GM12891 (cell line): Measurements from ENCODE around the gene PRDM16.

Source experiments
- DNase-seq: peaks from one replicate; pipeline ENCODE4 v3.0.0; 2011; ENCODE audit warnings: low spot score; ENCODE audit not compliant: insufficient read length
- FAIRE-seq: peaks from 2 replicates; lab custom pipeline; 2011; peaks lifted over from hg19 to GRCh38; lab: Jason Lieb, UNC
- PAX5 ChIP-seq: IDR thresholded peaks from 2 replicates; pipeline ENCODE4 v1.6.1; 2011; ENCODE audit warnings: low read length, moderate library complexity, mild to moderate bottlenecking; ENCODE audit not compliant: insufficient read depth, severe bottlenecking
- POLR2A ChIP-seq: IDR thresholded peaks from 2 replicates; pipeline ENCODE4 v1.6.1; 2011; ENCODE audit warnings: low read depth, low read length, control low read depth
- POLR2AphosphoS5 ChIP-seq: IDR thresholded peaks from 2 replicates; pipeline ENCODE4 v1.6.1; 2011; ENCODE audit warnings: low read depth, low read length, control low read depth
- POU2F2 ChIP-seq: IDR thresholded peaks from 2 replicates; pipeline ENCODE4 v1.6.1; 2011; ENCODE audit warnings: low read depth, mild to moderate bottlenecking, control low read depth, low read length, moderate library complexity
- SPI1 ChIP-seq: IDR thresholded peaks from 2 replicates; pipeline ENCODE4 v1.6.1; 2011; ENCODE audit warnings: low read depth, low read length, control low read depth
- TAF1 ChIP-seq: IDR thresholded peaks from 2 replicates; pipeline ENCODE4 v1.6.1; 2011; ENCODE audit warnings: low read depth, low read length, control low read depth

Gene PRDM16

DNA sequence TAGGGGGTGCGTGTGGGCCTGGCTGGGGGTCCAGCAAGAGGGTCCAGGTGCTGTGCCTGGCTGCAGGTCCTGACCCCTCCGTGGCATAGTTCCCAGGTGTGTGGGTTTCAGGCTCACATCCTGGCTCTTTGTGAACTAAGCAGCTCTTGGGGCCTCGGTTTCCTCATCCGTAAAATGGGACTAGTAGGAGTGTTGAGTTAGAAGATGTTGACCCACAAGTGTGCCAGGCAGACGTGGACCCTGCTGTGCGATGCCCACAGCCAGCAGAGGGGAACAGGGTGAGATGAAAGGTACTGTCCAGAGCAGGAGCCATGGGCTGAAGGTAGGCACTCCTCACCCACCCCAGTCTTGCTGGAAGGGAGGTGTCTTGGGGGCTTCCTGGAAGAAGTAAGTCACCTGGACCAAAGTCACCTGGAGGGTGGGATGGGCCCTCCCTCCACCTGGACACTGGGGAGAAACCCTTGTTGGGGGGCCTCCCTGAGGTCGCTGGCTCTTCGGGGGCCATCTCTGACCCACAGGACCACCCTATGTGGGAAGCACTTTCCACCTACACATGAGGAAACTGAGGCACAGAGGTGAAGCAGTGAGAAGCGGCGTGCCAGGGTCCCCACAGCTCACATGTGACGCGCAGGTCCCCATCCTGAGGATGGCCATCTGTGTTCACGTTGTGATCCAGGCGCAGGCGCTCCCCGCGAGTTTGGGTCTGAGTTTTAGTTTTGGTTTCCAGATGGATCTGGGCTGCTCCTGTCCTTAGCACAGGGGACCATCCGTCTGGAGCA is 386.9 kb downstream of the PRDM16 start:
- no peak for FAIRE-seq
- no peak for DNase-seq
- TF ChIP-seq TAF1, result no peak
- TF ChIP-seq PAX5, result no peak
- no peak for TF ChIP-seq POLR2AphosphoS5
- TF ChIP-seq POLR2A, result no peak
- TF ChIP-seq POU2F2, result no peak
- no peak for TF ChIP-seq SPI1

DNA sequence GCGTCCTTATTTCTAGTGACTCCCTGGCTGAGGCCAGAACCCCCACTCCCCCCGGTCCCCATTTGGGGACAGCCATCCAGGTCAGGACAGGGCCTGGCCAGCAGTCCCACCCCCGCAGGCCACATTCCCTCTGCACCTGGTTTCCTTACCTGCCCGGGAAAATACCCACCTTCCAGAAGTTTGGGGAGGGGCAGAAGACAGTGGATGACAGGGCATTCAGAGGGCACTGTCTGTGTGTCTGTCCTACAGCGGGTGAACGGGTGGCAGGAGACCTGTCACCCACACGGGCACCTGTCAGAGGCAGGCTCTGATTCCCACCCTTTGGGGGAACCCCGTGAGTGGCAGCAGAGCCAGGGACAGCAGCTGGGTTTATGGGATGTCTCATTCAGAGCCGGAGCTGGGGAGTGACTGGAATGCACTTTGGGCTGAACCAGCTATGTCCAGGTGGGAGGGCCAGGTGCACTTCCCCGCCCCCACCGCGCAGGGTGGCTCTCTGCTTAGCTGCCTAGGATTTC is 387.5 kb downstream of the PRDM16 start:
- DNase-seq (no peak), FAIRE-seq (no peak)
- TF ChIP-seq SPI1, result no peak
- TF ChIP-seq TAF1, result no peak
- no peak for TF ChIP-seq POLR2A
- TF ChIP-seq POU2F2, result no peak
- TF ChIP-seq POLR2AphosphoS5, result no peak
- no peak for TF ChIP-seq PAX5

DNA sequence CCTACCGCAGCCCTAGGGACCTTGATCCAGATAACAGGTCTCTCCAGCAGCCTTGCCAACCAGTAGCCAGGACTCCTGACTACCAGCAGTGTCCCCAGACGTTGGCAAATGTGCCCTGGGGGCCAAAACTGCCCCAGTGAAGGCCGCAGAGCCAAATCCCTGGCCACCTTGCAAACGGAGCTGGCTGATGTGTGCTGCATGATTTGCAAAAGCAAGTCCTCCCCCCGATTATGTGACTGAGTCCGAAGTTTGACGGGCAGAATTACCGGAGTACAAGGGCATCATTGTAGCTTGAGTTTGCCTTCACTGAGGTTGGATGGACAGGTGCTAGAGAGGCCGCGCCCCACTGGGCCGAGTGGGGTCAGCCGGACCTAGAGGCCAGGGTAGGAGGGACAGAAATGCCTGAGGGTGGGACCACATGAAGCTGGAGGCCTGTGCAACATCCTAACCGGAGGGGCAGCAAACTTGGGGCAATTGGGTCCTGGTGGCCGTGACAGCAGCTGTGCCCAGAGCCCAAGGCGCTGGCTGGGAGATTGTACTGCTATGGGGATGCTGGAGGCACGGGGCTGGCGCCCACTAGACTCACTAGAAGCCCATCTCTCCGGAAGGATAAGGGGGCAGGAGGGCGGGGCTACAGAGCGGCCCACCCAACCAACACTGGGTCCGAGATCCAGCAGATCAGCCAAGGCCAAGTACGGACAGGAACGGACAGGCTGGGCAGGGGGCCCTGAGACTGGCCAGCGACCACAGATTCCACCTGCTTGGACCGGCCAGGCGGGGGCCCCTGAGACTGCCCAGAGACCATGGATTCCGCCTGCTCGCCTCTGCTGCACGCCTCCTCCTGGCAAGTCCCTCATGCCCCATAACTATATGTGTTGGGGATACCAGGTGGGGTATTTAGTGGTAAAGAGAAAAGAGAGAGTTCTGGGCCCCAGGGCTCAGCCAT is 388.2 kb downstream of the PRDM16 start:
- FAIRE-seq (no peak), DNase-seq (no peak)

DNA sequence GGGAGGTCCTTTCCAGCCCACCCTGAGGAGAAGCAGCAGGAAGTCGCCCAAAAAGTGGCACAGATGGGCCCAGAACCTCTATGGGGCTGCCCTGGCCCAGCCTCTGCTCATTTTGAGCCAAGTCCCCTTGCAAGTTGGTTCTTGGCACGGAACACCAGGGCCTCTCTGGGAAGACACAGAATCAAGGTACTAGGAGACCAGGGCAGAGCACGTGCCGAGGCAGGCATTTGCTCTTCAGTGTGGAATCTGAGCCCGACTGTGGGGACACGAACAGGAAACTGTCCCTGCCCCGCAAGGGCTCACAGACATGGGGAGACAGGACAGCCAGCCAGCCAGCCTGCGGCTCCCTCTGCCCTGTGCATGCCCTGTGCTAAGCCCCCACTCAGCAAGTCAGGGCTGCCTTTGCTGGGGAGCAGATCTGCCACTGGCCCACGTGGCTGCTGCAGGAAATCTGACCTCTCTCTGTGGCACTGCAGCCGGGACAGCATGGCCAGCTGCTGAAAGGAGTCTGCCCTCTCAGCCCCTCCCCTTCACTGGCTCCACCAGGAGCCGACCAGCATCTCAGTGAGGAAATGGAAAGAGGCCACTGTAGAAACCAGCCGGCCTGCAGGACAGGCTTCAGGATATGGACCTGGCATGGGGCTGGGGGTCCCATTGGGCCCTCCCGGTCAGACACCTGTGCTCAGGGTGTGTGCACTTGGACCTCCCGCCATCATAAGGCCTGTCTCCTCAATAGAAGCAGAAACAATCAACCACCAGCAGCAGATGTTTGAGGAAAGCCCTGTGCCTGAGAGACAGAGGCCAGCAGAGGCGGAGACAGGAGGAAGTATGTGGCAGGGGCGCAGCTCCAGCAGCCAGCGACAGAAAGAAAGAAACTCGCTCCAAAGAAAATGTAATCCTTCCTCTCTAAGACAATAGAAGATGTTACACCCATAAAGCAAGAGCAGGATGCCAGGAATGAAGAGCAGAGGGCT is 389.2 kb downstream of the PRDM16 start:
- TF ChIP-seq POLR2AphosphoS5 (no peak), POU2F2 (no peak), POLR2A (no peak), SPI1 (no peak), PAX5 (no peak), TAF1 (no peak)
- no peak for DNase-seq
- no peak for FAIRE-seq

More for the DNA sequence above, 388.2 kb downstream of the PRDM16 start:
- TF ChIP-seq POLR2A (no peak), SPI1 (no peak), POLR2AphosphoS5 (no peak), POU2F2 (no peak), PAX5 (no peak)

DNA sequence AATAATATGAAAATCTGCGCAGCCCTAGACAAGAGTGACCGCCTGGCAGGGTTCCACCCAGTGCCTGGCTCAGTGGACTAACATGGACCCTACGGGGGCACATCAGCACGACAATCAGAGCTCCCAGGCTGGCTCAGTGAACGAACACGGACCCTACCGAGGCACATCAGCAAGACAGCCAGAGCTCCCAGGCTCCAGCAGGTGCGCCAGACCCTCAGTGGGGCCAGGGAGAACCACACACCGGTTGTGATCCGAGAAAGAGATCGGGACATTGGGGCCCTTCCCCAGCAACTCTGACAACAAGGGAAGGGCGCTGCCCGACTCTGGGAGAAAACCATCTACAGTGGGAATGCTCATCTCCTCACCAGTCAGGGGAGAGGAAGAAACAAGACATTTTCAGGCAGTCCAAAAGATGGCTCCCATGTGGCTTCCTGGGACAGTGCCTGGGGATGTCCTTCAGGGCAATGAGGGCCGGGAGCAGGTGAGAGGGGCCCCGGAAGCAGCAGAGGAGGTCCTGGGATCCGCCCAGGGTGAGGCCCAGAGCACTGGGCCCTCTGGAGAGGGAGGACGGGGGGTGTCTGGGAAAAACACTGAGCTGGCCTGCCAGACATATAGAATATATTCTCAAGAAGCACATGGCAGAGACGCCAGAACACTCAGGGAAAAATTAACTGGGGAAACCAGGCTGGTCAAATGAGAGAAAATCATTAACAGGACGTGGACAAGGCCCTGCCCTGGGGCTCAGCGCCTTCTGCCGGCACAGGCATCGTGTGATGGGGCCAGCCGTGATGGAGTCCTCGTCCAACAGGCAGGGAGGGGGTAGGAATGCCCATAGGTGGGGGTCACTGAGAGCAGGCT is 390.3 kb downstream of the PRDM16 start:
- DNase-seq (no peak), FAIRE-seq (no peak)
- no peak for TF ChIP-seq POLR2A
- no peak for TF ChIP-seq POU2F2

DNA sequence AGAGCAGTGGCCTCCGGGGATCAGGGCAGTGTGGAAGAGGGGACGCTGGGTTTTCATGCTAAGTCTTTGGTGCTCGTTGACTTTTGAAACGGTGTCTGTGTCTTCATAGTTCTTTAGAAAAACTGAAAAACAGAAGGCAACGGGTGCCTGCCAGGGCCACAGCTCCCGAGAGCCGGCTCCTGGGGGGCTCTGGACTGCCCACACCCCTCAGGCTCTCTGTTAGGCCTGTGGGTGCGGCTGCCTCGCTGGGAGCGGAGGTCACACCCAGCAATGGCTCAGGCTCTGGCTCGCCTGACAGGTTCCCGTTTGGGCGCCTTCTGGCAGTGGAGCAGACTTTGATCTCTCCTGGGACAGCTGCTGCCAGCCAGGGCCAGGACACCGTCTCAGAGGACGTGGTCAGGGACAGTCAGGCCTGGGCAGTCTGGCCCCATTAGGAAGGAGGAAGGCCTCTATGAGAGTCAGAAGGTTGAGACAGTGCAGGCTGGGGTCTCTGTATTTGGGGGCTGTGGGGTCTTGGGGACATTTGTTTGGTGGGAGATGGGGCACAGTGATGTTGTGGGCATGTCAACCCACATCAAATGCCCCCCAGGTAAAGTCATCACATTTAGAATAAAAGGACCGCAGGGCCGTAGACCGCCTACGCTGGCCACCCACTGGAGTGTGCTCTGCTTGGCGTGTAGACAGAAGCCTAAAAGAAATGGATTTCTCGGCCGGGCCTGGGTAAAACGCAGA is 391.1 kb downstream of the PRDM16 start:
- TF ChIP-seq POU2F2 (no peak), POLR2AphosphoS5 (no peak), TAF1 (no peak), POLR2A (no peak), PAX5 (no peak), SPI1 (no peak)
- DNase-seq (no peak), FAIRE-seq (no peak)

DNA sequence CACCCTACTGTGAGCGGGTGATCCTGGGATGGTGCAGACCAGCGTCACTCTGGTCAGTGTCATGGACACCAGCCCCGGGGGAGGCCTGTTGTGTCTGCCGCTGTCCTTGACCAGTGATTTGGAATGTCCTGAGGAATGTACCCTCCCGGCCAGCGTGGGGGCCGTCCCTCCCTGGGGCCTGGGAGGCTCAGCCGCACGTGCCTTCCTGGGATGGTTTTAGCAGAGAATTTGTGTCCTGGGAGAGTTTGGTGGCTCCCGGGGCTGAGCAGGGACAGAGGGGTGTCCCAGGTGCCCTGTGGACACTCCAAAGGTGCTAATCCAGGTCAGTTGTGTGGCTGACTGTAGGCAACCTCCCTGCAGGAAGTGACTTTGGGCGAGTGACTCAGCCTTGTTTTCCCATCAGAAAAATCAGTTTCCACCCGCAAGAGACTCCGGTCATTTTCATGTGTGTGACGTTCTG is 391.7 kb downstream of the PRDM16 start:
- DNase-seq, result no peak
- no peak for TF ChIP-seq POLR2AphosphoS5
- no peak for TF ChIP-seq SPI1
- no peak for TF ChIP-seq POLR2A
- TF ChIP-seq POU2F2, result no peak
- no peak for TF ChIP-seq TAF1
- TF ChIP-seq PAX5, result no peak
- FAIRE-seq, result no peak

DNA sequence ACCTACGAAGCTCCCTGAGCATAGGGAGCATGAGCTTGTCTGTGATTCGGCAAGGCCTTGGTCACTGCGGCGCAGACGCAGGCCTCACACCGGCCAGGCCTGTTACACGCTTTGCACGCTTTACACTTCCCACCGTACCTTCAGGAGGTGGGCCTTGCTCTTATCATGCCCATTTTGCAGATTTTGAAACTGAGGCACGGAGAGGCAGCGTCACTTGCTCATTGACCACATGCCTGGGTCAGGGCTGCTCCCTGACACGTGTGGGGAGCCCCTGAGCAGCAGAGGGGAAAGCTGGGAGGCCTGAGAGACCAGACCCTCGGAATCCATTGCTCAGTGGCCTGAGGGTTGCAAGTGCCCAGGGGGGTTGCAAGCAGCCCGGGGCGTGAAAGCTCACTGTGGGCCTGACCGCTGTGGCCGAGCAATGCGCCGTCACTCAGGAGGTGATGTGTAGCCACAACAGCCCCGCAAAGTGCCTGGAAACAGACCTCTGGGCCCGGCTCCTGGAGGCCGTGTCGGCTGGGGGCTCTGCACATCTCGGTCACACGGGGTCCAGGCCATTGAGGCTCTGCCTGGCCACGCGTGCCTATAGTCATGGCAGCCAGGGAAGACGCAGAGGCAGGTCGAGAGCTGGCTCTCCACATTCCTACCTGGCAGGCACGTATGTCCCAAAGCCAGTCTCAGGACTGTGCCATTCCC is 392.4 kb downstream of the PRDM16 start:
- no peak for FAIRE-seq
- no peak for DNase-seq
- TF ChIP-seq POU2F2 (no peak), POLR2AphosphoS5 (no peak), PAX5 (no peak), POLR2A (no peak), SPI1 (no peak), TAF1 (no peak)
